Measurements from ENCODE around the gene GSTK1. TPM values are rescaled to one million over a fixed set of nuclear protein-coding genes. Genes with fewer than 3 reads are reported as not detected.

Gene GSTK1
- total RNA-seq, 1 experiment from 2014 or later, result 127 TPM

DNA sequence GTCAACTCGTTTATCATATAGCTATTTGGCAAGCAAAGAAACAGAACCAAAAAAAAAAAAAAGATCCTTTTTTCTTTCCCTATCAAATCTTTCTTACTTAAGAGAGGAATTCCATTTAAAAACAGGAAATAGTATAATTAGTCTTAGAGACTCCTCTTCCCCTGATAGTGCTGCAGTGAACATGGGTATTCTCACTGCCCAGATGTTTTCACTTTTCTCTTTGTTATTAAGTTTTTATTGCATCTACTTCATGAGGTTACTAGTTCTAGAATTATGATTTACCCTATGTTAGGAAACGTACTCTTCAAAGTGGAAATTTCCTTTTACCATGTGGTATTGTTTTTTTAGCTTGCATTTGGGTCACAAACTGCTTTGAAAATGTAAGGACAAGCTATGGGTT, 33.4 kb downstream of the GSTK1 start:
- no peak for DNase-seq (ENCODE audit: low read depth)

GRCh38 chr7:143299346-143299745, 36.1 kb downstream of the GSTK1 start:
- no peak for DNase-seq (ENCODE audit: low read depth)

DNA sequence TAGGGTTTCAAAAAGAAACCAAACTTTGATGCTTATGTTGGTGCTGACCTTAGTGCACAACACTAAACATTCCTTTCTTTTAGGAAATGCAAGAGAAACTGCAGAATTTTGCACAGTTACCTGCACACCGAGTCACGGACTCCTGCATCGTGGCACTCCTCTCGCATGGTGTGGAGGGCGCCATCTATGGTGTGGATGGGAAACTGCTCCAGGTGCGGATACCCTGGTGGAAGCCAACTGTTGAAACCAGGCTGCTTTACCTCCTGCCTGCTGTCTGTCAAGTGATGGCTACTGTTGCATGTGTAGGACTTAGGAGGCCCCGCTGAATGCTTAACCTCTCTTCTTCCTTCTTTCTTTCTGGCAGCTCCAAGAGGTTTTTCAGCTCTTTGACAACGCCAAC, 36.6 kb downstream of the GSTK1 start:
- DNase-seq (ENCODE audit: low read depth), result no peak

- DNase-seq (ENCODE audit: low read depth), result no peak
Observed at GRCh38 chr7:143300959-143301935, 38.0 kb downstream of the GSTK1 start.

- DNase-seq (ENCODE audit: low read depth), result no peak
Observed at GRCh38 chr7:143303733-143304132, 40.5 kb downstream of the GSTK1 start.

DNA sequence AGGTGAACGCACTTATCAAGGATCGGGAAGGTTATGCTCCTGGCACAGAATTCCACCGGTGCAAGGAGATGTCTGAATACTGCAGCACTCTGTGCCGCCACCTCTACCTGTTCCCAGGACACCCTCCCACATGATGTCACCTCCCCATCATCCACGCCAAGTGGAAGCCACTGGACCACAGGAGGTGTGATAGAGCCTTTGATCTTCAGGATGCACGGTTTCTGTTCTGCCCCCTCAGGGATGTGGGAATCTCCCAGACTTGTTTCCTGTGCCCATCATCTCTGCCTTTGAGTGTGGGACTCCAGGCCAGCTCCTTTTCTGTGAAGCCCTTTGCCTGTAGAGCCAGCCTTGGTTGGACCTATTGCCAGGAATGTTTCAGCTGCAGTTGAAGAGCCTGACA, 41.7 kb downstream of the GSTK1 start:
- DNase-seq (ENCODE audit: low read depth), result no peak

- DNase-seq (ENCODE audit: low read depth), result peak; percentile 36
Observed at GRCh38 chr7:143305423-143306070, 42.3 kb downstream of the GSTK1 start.

- no peak for DNase-seq (ENCODE audit: low read depth)
Observed at GRCh38 chr7:143308632-143309031, 45.4 kb downstream of the GSTK1 start.

GRCh38 chr7:143314127-143314526, 50.9 kb downstream of the GSTK1 start:
- no peak for DNase-seq (ENCODE audit: low read depth)

GRCh38 chr7:143315776-143316175, 52.5 kb downstream of the GSTK1 start, which contains the start of gene CLCN1:
TSS of gene CLCN1 (plus strand) at chr7:143316111. CDS start at chr7:143316213, 102 bp downstream.
- DNase-seq (ENCODE audit: low read depth), result no peak

DNA sequence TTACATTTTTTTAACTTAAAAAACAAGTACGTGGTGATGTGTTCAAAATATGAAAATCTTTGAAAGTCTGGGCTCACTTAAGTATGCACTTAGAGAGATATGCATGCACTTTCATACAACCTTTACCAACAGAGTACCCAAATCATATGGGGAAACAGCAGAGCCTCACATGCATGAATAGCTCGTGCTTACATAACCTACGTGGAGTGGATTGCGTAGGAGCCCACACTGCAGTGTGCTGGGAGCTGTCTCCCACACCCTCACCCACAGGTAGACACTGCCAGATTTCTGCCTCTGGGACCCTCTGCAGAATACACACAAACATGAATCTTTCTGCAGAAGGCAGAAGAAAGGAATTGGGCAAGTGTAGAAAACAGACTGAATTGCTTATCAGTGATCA, 53.3 kb downstream of the GSTK1 start:
- no peak for DNase-seq (ENCODE audit: low read depth)

GRCh38 chr7:143318661-143319060, 55.4 kb downstream of the GSTK1 start:
- peak; percentile 3 for DNase-seq (ENCODE audit: low read depth)

Other genes with a start within 250 kb of the GSTK1 start
- not detected in 2 replicates for gene OR9A2, start 236.3 kb upstream of the GSTK1 start, total RNA-seq (2014; rRNA removed; shearing (Covaris generic))
- gene OR6V1, start 211.1 kb upstream of the GSTK1 start, total RNA-seq (2014; rRNA removed; shearing (Covaris generic)), result not detected in 2 replicates
- gene PIP, start 131.4 kb upstream of the GSTK1 start, total RNA-seq (2014; rRNA removed; shearing (Covaris generic)), result not detected in 2 replicates
- gene TAS2R39, start 80.0 kb upstream of the GSTK1 start, total RNA-seq (2014; rRNA removed; shearing (Covaris generic)), result not detected in 2 replicates
- gene TAS2R40, start 41.4 kb upstream of the GSTK1 start, total RNA-seq (2014; rRNA removed; shearing (Covaris generic)), result not detected in 2 replicates
- gene TMEM139, start 21.5 kb downstream of the GSTK1 start, total RNA-seq (2014; rRNA removed; shearing (Covaris generic)), result 0.07 TPM in 1 of 2 replicates, not detected in the other
- 22.5 and 31.2 TPM in 2 replicates for gene CASP2, start 24.9 kb downstream of the GSTK1 start, total RNA-seq (2014; rRNA removed; shearing (Covaris generic))
- gene CLCN1, start 52.7 kb downstream of the GSTK1 start, total RNA-seq (2014; rRNA removed; shearing (Covaris generic)), result not detected in 2 replicates
- gene FAM131B, start 99.3 kb downstream of the GSTK1 start, total RNA-seq (2014; rRNA removed; shearing (Covaris generic)), result 0.79 and 1.5 TPM in 2 replicates
- 75.9 and 108 TPM in 2 replicates for gene ZYX, start 117.9 kb downstream of the GSTK1 start, total RNA-seq (2014; rRNA removed; shearing (Covaris generic))
- gene EPHA1, start 145.4 kb downstream of the GSTK1 start, total RNA-seq (2014; rRNA removed; shearing (Covaris generic)), result 0.20 and 0.30 TPM in 2 replicates
- gene TAS2R60, start 180.0 kb downstream of the GSTK1 start, total RNA-seq (2014; rRNA removed; shearing (Covaris generic)), result not detected in 2 replicates
- gene TAS2R41, start 214.4 kb downstream of the GSTK1 start, total RNA-seq (2014; rRNA removed; shearing (Covaris generic)), result not detected in 2 replicates